ENCODE data around the gene HSPB9.
"Not testable (repeated sequence)": the region's sequence is repeated elsewhere in the genome, so short reads cannot be mapped to it uniquely, and the experiment has no call there.

Gene HSPB9

GRCh38 chr17:42135664-42136653 lies 13.4 kb downstream of the HSPB9 start:
- no peak for DNase-seq (ENCODE audit: low spot score)
- Mint-ChIP-seq H3K4me1 (ENCODE audit: low read depth) (peaks cover 24% of the 10 kb centered on the region), H3K27ac (peak overlapping the region; percentile 5), H3K9me3 (no peaks in the 10 kb centered on the region), H3K4me3 (no peak overlapping the region), H3K27me3 (ENCODE audit: low read depth) (no peaks in the 10 kb centered on the region), H3K36me3 (ENCODE audit: low read depth) (peaks cover 16% of the 10 kb centered on the region)

GRCh38 chr17:42136654-42137051 lies 14.0 kb downstream of the HSPB9 start:
- Mint-ChIP-seq H3K36me3 (ENCODE audit: low read depth) (peaks cover 19% of the 10 kb centered on the region), H3K4me3 (no peak overlapping the region), H3K9me3 (no peaks in the 10 kb centered on the region), H3K27ac (no peak overlapping the region), H3K27me3 (ENCODE audit: low read depth) (no peaks in the 10 kb centered on the region), H3K4me1 (ENCODE audit: low read depth) (peaks cover 22% of the 10 kb centered on the region)
- DNase-seq (ENCODE audit: low spot score) = no peak

GRCh38 chr17:42138749-42139492 lies 16.3 kb downstream of the HSPB9 start:
- Mint-ChIP-seq H3K27ac (no peak overlapping the region), H3K36me3 (ENCODE audit: low read depth) (peaks cover 16% of the 10 kb centered on the region), H3K4me3 (no peak overlapping the region), H3K4me1 (ENCODE audit: low read depth) (peaks cover 9% of the 10 kb centered on the region), H3K27me3 (ENCODE audit: low read depth) (no peaks in the 10 kb centered on the region), H3K9me3 (no peaks in the 10 kb centered on the region)
- DNase-seq (ENCODE audit: low spot score) = no peak

- H3K27ac Mint-ChIP-seq; H3K4me1 Mint-ChIP-seq (ENCODE audit: low read depth); H3K4me3 Mint-ChIP-seq; H3K9me3 Mint-ChIP-seq; DNase-seq (ENCODE audit: low spot score); H3K27me3 Mint-ChIP-seq (ENCODE audit: low read depth): not testable (repeated sequence)
- H3K36me3 Mint-ChIP-seq (ENCODE audit: low read depth) = peaks cover 18% of the 10 kb centered on the region
These were observed 18.1 kb downstream of the HSPB9 start for GRCh38 chr17:42140690-42141089.

- Mint-ChIP-seq H3K27ac (no peak overlapping the region), H3K4me3 (no peak overlapping the region), H3K36me3 (ENCODE audit: low read depth) (peaks cover 17% of the 10 kb centered on the region)
These were observed 18.8 kb downstream of the HSPB9 start for GRCh38 chr17:42141382-42141781.

GRCh38 chr17:42142371-42142896 lies 19.8 kb downstream of the HSPB9 start:
- Mint-ChIP-seq H3K9me3 (no peaks in the 10 kb centered on the region), H3K27ac (no peak overlapping the region), H3K4me3 (no peak overlapping the region), H3K27me3 (ENCODE audit: low read depth) (no peaks in the 10 kb centered on the region), H3K36me3 (ENCODE audit: low read depth) (peaks cover 18% of the 10 kb centered on the region), H3K4me1 (ENCODE audit: low read depth) (peaks cover 4% of the 10 kb centered on the region)
- DNase-seq (ENCODE audit: low spot score) = no peak

More at GRCh38 chr17:42141382-42141781, 18.8 kb downstream of the HSPB9 start:
- Mint-ChIP-seq H3K27me3 (ENCODE audit: low read depth) (no peaks in the 10 kb centered on the region), H3K9me3 (no peaks in the 10 kb centered on the region), H3K4me1 (ENCODE audit: low read depth) (peaks cover 2% of the 10 kb centered on the region)
- DNase-seq (ENCODE audit: low spot score) = no peak

- DNase-seq (ENCODE audit: low spot score); H3K27ac Mint-ChIP-seq; H3K4me1 Mint-ChIP-seq (ENCODE audit: low read depth); H3K9me3 Mint-ChIP-seq; H3K27me3 Mint-ChIP-seq (ENCODE audit: low read depth); H3K4me3 Mint-ChIP-seq: not testable (repeated sequence)
- H3K36me3 Mint-ChIP-seq (ENCODE audit: low read depth) = peaks cover 18% of the 10 kb centered on the region
These were observed 20.5 kb downstream of the HSPB9 start for GRCh38 chr17:42143138-42143537.

GRCh38 chr17:42146911-42147607 lies 24.5 kb downstream of the HSPB9 start:
- Mint-ChIP-seq H3K4me1 (ENCODE audit: low read depth) (peaks cover 6% of the 10 kb centered on the region), H3K4me3 (no peak overlapping the region), H3K9me3 (no peaks in the 10 kb centered on the region), H3K27me3 (ENCODE audit: low read depth) (no peaks in the 10 kb centered on the region), H3K36me3 (ENCODE audit: low read depth) (peaks cover 7% of the 10 kb centered on the region), H3K27ac (no peak overlapping the region)
- DNase-seq (ENCODE audit: low spot score) = no peak

- peak overlapping the region; percentile 73 for H3K27ac Mint-ChIP-seq
- no peak for DNase-seq (ENCODE audit: low spot score)
- H3K27me3 Mint-ChIP-seq (ENCODE audit: low read depth) = no peaks in the 10 kb centered on the region
- no peaks in the 10 kb centered on the region for H3K9me3 Mint-ChIP-seq
- peak overlapping the region; percentile 85 for H3K4me3 Mint-ChIP-seq
- H3K36me3 Mint-ChIP-seq (ENCODE audit: low read depth) = peaks cover 8% of the 10 kb centered on the region
- H3K4me1 Mint-ChIP-seq (ENCODE audit: low read depth) = peaks cover 19% of the 10 kb centered on the region
These were observed 31.5 kb downstream of the HSPB9 start for GRCh38 chr17:42153919-42154742.

- Mint-ChIP-seq H3K36me3 (ENCODE audit: low read depth) (peaks cover 8% of the 10 kb centered on the region), H3K27ac (peak overlapping the region; percentile 73), H3K27me3 (ENCODE audit: low read depth) (no peaks in the 10 kb centered on the region), H3K4me1 (ENCODE audit: low read depth) (peaks cover 19% of the 10 kb centered on the region), H3K4me3 (peak overlapping the region; percentile 85), H3K9me3 (no peaks in the 10 kb centered on the region)
- DNase-seq (ENCODE audit: low spot score) = no peak
These were observed 33.0 kb downstream of the HSPB9 start for GRCh38 chr17:42155614-42156045.

- no peaks in the 10 kb centered on the region for H3K27me3 Mint-ChIP-seq (ENCODE audit: low read depth)
- no peaks in the 10 kb centered on the region for H3K36me3 Mint-ChIP-seq (ENCODE audit: low read depth)
- no peak for DNase-seq (ENCODE audit: low spot score)
- H3K4me1 Mint-ChIP-seq (ENCODE audit: low read depth) = peaks cover 5% of the 10 kb centered on the region
- H3K4me3 Mint-ChIP-seq = no peak overlapping the region
- H3K9me3 Mint-ChIP-seq = no peaks in the 10 kb centered on the region
- no peak overlapping the region for H3K27ac Mint-ChIP-seq
These were observed 37.4 kb downstream of the HSPB9 start for GRCh38 chr17:42159796-42160530.

- Mint-ChIP-seq H3K27ac (no peak overlapping the region), H3K36me3 (ENCODE audit: low read depth) (no peaks in the 10 kb centered on the region), H3K4me1 (ENCODE audit: low read depth) (peaks cover 5% of the 10 kb centered on the region), H3K27me3 (ENCODE audit: low read depth) (no peaks in the 10 kb centered on the region), H3K4me3 (no peak overlapping the region), H3K9me3 (no peaks in the 10 kb centered on the region)
- no peak for DNase-seq (ENCODE audit: low spot score)
These were observed 37.9 kb downstream of the HSPB9 start for GRCh38 chr17:42160531-42160910.

Measured in T-helper 2 cell treated with Interferon-gamma antibody and Interleukin-4, amounts not matched to agents 5 μg/mL and 100 μg/mL, for 36 hours (primary cell).